Panc1 (cell line): ENCODE results near the gene AATK. TPM values are rescaled to one million over a fixed set of nuclear protein-coding genes. Genes with fewer than 3 reads are reported as not detected.

Experiments used
- ATAC-seq: fragments of 200-7000 bp; cut with Tn5 transposase; 2 replicates; pipeline ENCODE4 v1.9.1; 2020; ENCODE audit warnings: mild to moderate bottlenecking, moderate library complexity
- BruUV-seq: library from RNA; stranded (reverse); fragments of 400-500 nt; replicated peaks from 2 replicates; lab custom pipeline; 2021; lab: Mats Ljungman, UMichigan
- CTCF ChIA-PET: fragments of 300-600 bp; sonication (Branson Sonifier 250); formaldehyde crosslinking; loops from one replicate; lab custom pipeline; 2022; ENCODE audit warnings: antibody characterized with exemption; lab: Charles Lee
- POLR2A ChIA-PET: fragments of 300-600 bp; sonication (Branson Sonifier 250); formaldehyde crosslinking; loops from one replicate; lab custom pipeline; 2022; ENCODE audit warnings: antibody characterized with exemption; lab: Charles Lee
- DNase-seq: peaks from one replicate; pipeline ENCODE4 v3.0.0-alpha.2; 2010; ENCODE audit warnings: low read depth, low spot score
- H3K27ac ChIP-seq: 2 replicates; pipeline ENCODE4 v1.5.1; 2011; ENCODE audit warnings: mild to moderate bottlenecking, low read length, inconsistent platforms
- H3K27me3 ChIP-seq: fragments of 200-500 bp; sonication (Bioruptor generic); 2 replicates; pipeline ENCODE4 v1.6.0; 2014; ENCODE audit warnings: low read length, inconsistent platforms; ENCODE audit not compliant: control insufficient read depth, insufficient read depth
- H3K36me3 ChIP-seq: fragments of 200-500 bp; sonication (Bioruptor generic); 2 replicates; pipeline ENCODE4 v1.5.1; 2014; ENCODE audit warnings: inconsistent platforms, mild to moderate bottlenecking, low read length, moderate library complexity; ENCODE audit not compliant: control insufficient read depth, insufficient read depth
- H3K4me1 ChIP-seq: 2 replicates; pipeline ENCODE4 v1.5.1; 2011; ENCODE audit warnings: inconsistent platforms, mild to moderate bottlenecking, low read length, moderate library complexity; ENCODE audit not compliant: control insufficient read depth, insufficient read depth
- H3K4me3 ChIP-seq, 2 experiments: 2 replicates each; pipeline ENCODE4 v1.5.1; 2011 to 2012; ENCODE audit warnings: low read depth in 2 of 2, low read length in 2 of 2, mild to moderate bottlenecking in 2 of 2, inconsistent platforms in 1 of 2, moderate library complexity in 1 of 2
- H3K9me3 ChIP-seq: fragments of 200-500 bp; sonication (Bioruptor generic); 2 replicates; pipeline ENCODE4 v1.5.1; 2014; ENCODE audit warnings: low read depth, mild to moderate bottlenecking, inconsistent platforms, low read length, moderate library complexity; ENCODE audit not compliant: control insufficient read depth, insufficient read depth
- CTCF ChIP-seq: fragments of 450-650 bp; IDR thresholded peaks from 2 replicates; pipeline ENCODE4 v1.5.1; 2017; ENCODE audit warnings: mild to moderate bottlenecking
- POLR2AphosphoS5 ChIP-seq: IDR thresholded peaks from 2 replicates; pipeline ENCODE4 v1.6.1; 2012; ENCODE audit warnings: mild to moderate bottlenecking, low read depth, low read length, moderate library complexity
- REST ChIP-seq, 2 experiments: IDR thresholded peaks; 2 replicates each; pipeline ENCODE4 v1.6.1; 2011 to 2012; ENCODE audit warnings: low read depth in 2 of 2, control low read depth in 1 of 2, low read length in 1 of 2, mild to moderate bottlenecking in 1 of 2, moderate library complexity in 1 of 2; ENCODE audit not compliant: insufficient read depth in 1 of 2
- SIN3A ChIP-seq: IDR thresholded peaks from 2 replicates; pipeline ENCODE4 v1.6.1; 2012; ENCODE audit warnings: low read depth, mild to moderate bottlenecking, low read length, moderate library complexity, borderline replicate concordance; ENCODE audit not compliant: insufficient read depth
- TCF7L2 ChIP-seq: IDR thresholded peaks from 2 replicates; pipeline ENCODE4 v1.6.1; 2011; ENCODE audit warnings: mild to moderate bottlenecking, low read depth, low read length, inconsistent platforms
- in situ Hi-C: cut with HindIII; loops from 2 replicates; pipeline ENCODE4 v1.10.0; 2016; ENCODE audit warnings: low sequenced_read_pairs, low pct_unique_long_range_greater_than_20kb
- intact Hi-C: fragments of 100-400 bp; cut with micrococcal nuclease; formaldehyde crosslinking; loops from one replicate; pipeline ENCODE4 v1.10.0; 2022; ENCODE audit not compliant: unreplicated experiment
- total RNA-seq: library from RNA; stranded (reverse); gene quantifications from one replicate; pipeline ENCODE4 v1.2.1, GENCODE V29; 2021; ENCODE audit not compliant: unreplicated experiment

Gene AATK
- total RNA-seq, 1 experiment from 2014 or later = 3.7 TPM

- H3K4me3 ChIP-seq = no peak overlapping the region
- no peak for TF ChIP-seq REST (IDR thresholded peaks at IDR 0.05; ENCODE audit: insufficient read depth in 1 of 2, low read depth in 2 of 2, low read length in 1 of 2)
- TF ChIP-seq CTCF = no peak
- TF ChIP-seq TCF7L2 = no peak
- TF ChIP-seq POLR2AphosphoS5 = no peak
- no peak for TF ChIP-seq SIN3A
- POLR2A ChIA-PET = no interaction called here
- H3K9me3 ChIP-seq = no peaks in the 10 kb centered on the region
- H3K36me3 ChIP-seq = no peaks in the 10 kb centered on the region
- ATAC-seq (peak; percentile 15; the same call in 1 of the 2 replicates), DNase-seq (no peak)
- intact Hi-C loops (loop anchor here (5.0 kb wide), 1 partner anchor 42 kb away; no protein-coding TSS in a partner anchor), in situ Hi-C loops (no loop called here)
- no TSS peak for BruUV-seq
- H3K27ac ChIP-seq = no peak overlapping the region
- no peaks in the 10 kb centered on the region; the same call in 1 of the 2 replicates for H3K4me1 ChIP-seq
- no peaks in the 10 kb centered on the region for H3K27me3 ChIP-seq
- CTCF ChIA-PET = no interaction called here
Observed at GRCh38 chr17:81184555-81184954, 18.5 kb upstream of the AATK start.

GRCh38 chr17:81183807-81184206, 17.8 kb upstream of the AATK start:
- ChIA-PET CTCF (no interaction called here), POLR2A (no interaction called here)
- no peak overlapping the region for H3K27ac ChIP-seq
- DNase-seq (no peak), ATAC-seq (no peak)
- H3K4me1 ChIP-seq = no peaks in the 10 kb centered on the region; the same call in 1 of the 2 replicates
- in situ Hi-C loops (no loop called here), intact Hi-C loops (loop anchor here (5.0 kb wide), 1 partner anchor 42 kb away; no protein-coding TSS in a partner anchor)
- no peak overlapping the region for H3K4me3 ChIP-seq
- BruUV-seq = no TSS peak
- TF ChIP-seq SIN3A (no peak), POLR2AphosphoS5 (no peak), TCF7L2 (no peak), REST (IDR thresholded peaks at IDR 0.05; ENCODE audit: insufficient read depth in 1 of 2, low read depth in 2 of 2, low read length in 1 of 2) (no peak), CTCF (no peak)
- H3K9me3 ChIP-seq = no peaks in the 10 kb centered on the region
- no peaks in the 10 kb centered on the region for H3K36me3 ChIP-seq
- H3K27me3 ChIP-seq = no peaks in the 10 kb centered on the region
